HL-60 (cell line): ENCODE data around the gene WWOX.

Source experiments
- GABPA ChIP-seq: IDR thresholded peaks from 2 replicates; pipeline ENCODE4 v1.6.1; 2012; ENCODE audit warnings: low read depth
- POLR2AphosphoS5 ChIP-seq: IDR thresholded peaks from 2 replicates; pipeline ENCODE4 v1.6.1; 2012; ENCODE audit warnings: low read depth
- REST ChIP-seq: IDR thresholded peaks from 2 replicates; pipeline ENCODE4 v1.6.1; 2012; ENCODE audit warnings: low read depth; ENCODE audit not compliant: insufficient replicate concordance
- TF ChIP-seq, protein P1 (sequence below): IDR thresholded peaks from one replicate; pipeline ENCODE4 v1.5.1; 2011; ENCODE audit warnings: low read length, control low read depth, inconsistent platforms; ENCODE audit not compliant: insufficient read depth

- TF ChIP-seq, protein P1, sequence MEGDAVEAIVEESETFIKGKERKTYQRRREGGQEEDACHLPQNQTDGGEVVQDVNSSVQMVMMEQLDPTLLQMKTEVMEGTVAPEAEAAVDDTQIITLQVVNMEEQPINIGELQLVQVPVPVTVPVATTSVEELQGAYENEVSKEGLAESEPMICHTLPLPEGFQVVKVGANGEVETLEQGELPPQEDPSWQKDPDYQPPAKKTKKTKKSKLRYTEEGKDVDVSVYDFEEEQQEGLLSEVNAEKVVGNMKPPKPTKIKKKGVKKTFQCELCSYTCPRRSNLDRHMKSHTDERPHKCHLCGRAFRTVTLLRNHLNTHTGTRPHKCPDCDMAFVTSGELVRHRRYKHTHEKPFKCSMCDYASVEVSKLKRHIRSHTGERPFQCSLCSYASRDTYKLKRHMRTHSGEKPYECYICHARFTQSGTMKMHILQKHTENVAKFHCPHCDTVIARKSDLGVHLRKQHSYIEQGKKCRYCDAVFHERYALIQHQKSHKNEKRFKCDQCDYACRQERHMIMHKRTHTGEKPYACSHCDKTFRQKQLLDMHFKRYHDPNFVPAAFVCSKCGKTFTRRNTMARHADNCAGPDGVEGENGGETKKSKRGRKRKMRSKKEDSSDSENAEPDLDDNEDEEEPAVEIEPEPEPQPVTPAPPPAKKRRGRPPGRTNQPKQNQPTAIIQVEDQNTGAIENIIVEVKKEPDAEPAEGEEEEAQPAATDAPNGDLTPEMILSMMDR, result no peak
- TF ChIP-seq POLR2AphosphoS5 (no peak), REST (no peak), GABPA (no peak)
Observed at GRCh38 chr16:79090966-79091365, 991.5 kb downstream of the WWOX start.
